CD8-positive, alpha-beta memory T cell (primary cell): ENCODE data around the gene VAV2. TPM values are rescaled to one million over a fixed set of nuclear protein-coding genes. Genes with fewer than 3 reads are reported as not detected.

Source experiments
- CTCF ChIA-PET: fragments of 350-600 bp; sonication (Branson Sonifier 250); formaldehyde crosslinking; loops from one replicate; lab custom pipeline; 2021; ENCODE audit warnings: antibody characterized with exemption; lab: Charles Lee
- POLR2A ChIA-PET: fragments of 350-600 bp; sonication (Branson Sonifier 250); formaldehyde crosslinking; loops from one replicate; lab custom pipeline; 2021; ENCODE audit warnings: antibody characterized with exemption; lab: Charles Lee
- DNase-seq, 5 donors: peaks; one replicate each; pipeline versions ENCODE4 v3.0.0 to v3.0.0-alpha.2; 2020 to 2022; ENCODE audit warnings: mixed read lengths in 1 of 5
- H3K27ac ChIP-seq: one replicate; pipeline ENCODE4 v1.7.0; 2013; ENCODE audit warnings: low read depth, mild to moderate bottlenecking, low read length, moderate library complexity
- H3K27me3 ChIP-seq: 2 replicates; pipeline ENCODE4 v1.7.0; 2013; ENCODE audit warnings: low read length, mild to moderate bottlenecking; ENCODE audit not compliant: insufficient read depth, poor library complexity, severe bottlenecking
- H3K36me3 ChIP-seq: 2 replicates; pipeline ENCODE4 v1.7.0; 2013; ENCODE audit warnings: mild to moderate bottlenecking, low read length, moderate library complexity; ENCODE audit not compliant: insufficient read depth
- H3K4me1 ChIP-seq: 2 replicates; pipeline ENCODE4 v1.7.0; 2013; ENCODE audit warnings: mild to moderate bottlenecking, low read length, moderate library complexity; ENCODE audit not compliant: insufficient read depth
- H3K4me3 ChIP-seq: 2 replicates; pipeline ENCODE4 v1.7.0; 2013; ENCODE audit warnings: mild to moderate bottlenecking, low read length
- H3K9me3 ChIP-seq: 2 replicates; pipeline ENCODE4 v1.7.0; 2013; ENCODE audit warnings: mild to moderate bottlenecking, low read length
- H3K27ac Mint-ChIP-seq, 8 donors: one replicate each; pipeline ENCODE4 v1.8.0; 2020 to 2021; ENCODE audit warnings: mixed read lengths in 8 of 8, mild to moderate bottlenecking in 6 of 8, inconsistent platforms in 3 of 8, moderate library complexity in 3 of 8
- H3K27me3 Mint-ChIP-seq, 2 donors: one replicate each; pipeline ENCODE4 v1.8.0; 2020 to 2021; ENCODE audit warnings: mixed read lengths in 2 of 2, mild to moderate bottlenecking in 1 of 2, moderate library complexity in 1 of 2
- H3K36me3 Mint-ChIP-seq, 3 donors: one replicate each; pipeline ENCODE4 v1.8.0; 2020 to 2021; ENCODE audit warnings: mixed read lengths in 3 of 3, inconsistent platforms in 1 of 3, mild to moderate bottlenecking in 1 of 3
- H3K4me1 Mint-ChIP-seq, 3 donors: one replicate each; pipeline ENCODE4 v1.8.0; 2020 to 2021; ENCODE audit warnings: mixed read lengths in 3 of 3, inconsistent platforms in 1 of 3, mild to moderate bottlenecking in 1 of 3
- H3K4me3 Mint-ChIP-seq, 7 donors: one replicate each; pipeline ENCODE4 v1.8.0; 2020 to 2021; ENCODE audit warnings: mixed read lengths in 7 of 7, mild to moderate bottlenecking in 6 of 7, moderate library complexity in 4 of 7, inconsistent platforms in 2 of 7
- H3K9me3 Mint-ChIP-seq, 5 donors: one replicate each; pipeline ENCODE4 v1.8.0; 2020 to 2022; ENCODE audit warnings: mixed read lengths in 5 of 5, mild to moderate bottlenecking in 3 of 5, moderate library complexity in 2 of 5, inconsistent platforms in 1 of 5
- polyA plus RNA-seq: library from polyadenylated mRNA; unstranded; fragments of 300-500 nt; fragmentation: Illumina TruSeq; gene quantifications from one replicate; pipeline ENCODE4 v1.2.3, GENCODE V29; 2021
- total RNA-seq, 2 experiments: library from RNA; stranded (reverse); gene quantifications; one replicate each; pipeline ENCODE4 v1.2.3, GENCODE V29; 2021

VAV2 gene
- total and polyA plus RNA-seq, 3 experiments from 2014 or later = 1.1 to 7.6 (median 6.0) TPM

DNA sequence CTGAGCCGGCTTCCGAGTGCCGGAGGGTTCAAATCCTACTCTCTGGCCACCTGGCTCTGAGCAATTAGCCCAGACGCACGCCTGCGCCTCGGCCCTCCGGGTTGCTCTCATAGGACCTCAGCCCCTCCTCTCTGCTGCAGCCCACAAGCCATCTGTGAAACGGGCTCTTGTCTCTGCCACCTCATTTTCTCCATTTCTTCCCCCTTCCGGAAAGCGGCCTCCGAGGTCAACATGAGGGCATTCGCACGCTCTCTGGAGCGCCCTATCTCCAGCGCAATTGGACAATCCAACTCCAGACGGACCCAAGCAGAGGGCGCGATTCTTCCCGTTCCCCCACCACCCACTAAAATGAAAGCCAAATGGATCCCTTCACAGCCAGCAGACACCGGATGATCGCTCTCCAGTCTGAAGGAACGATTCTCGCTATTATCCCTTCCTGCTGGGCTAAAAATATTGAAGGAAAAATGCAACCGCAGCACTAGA, 41.5 kb downstream of the VAV2 start:
- POLR2A ChIA-PET = no interaction called here
- no peaks in the 10 kb centered on the region for H3K4me1 ChIP-seq

DNA sequence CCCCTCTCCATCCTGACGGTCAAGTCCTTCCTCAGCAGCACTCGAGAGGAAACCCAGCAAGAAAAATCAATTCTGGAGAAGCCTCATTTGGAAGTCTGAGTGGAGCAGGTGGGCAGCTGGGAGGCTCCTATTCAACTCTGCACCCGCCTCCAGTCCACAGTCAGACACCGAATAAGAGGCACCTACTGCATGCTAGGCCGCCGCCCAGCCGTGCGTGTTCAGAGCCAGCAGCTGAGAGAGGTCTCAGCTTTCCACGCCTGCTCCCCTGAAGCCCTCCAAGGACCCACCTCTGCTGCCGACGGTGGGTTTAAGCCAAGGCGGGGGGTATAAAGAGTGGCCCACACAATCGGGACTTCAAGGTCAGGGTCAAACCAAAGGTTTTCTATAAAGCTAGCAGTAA, 41.9 kb downstream of the VAV2 start:
- no peaks in the 10 kb centered on the region for H3K4me1 ChIP-seq
- no peak overlapping the region for H3K27ac ChIP-seq
- no peak overlapping the region for H3K4me3 ChIP-seq
- H3K9me3 ChIP-seq = no peaks in the 10 kb centered on the region
- no peak for DNase-seq
- H3K4me3 Mint-ChIP-seq = no peak overlapping the region
- H3K9me3 Mint-ChIP-seq = no peaks in the 10 kb centered on the region
- no peaks in the 10 kb centered on the region for H3K36me3 ChIP-seq
- H3K27ac Mint-ChIP-seq = no peak overlapping the region
- ChIA-PET CTCF (no interaction called here), POLR2A (no interaction called here)
- peaks cover 9 to 12% (median 12%) of the 10 kb centered on the region in 3 donors for H3K4me1 Mint-ChIP-seq
- no peaks in the 10 kb centered on the region for H3K36me3 Mint-ChIP-seq
- no peaks in the 10 kb centered on the region for H3K27me3 ChIP-seq
- H3K27me3 Mint-ChIP-seq = no peaks in the 10 kb centered on the region

More for the DNA sequence above, 41.5 kb downstream of the VAV2 start:
- H3K9me3 ChIP-seq = no peaks in the 10 kb centered on the region
- H3K9me3 Mint-ChIP-seq = no peaks in the 10 kb centered on the region
- CTCF ChIA-PET = no interaction called here
- H3K27me3 ChIP-seq = no peaks in the 10 kb centered on the region
- H3K36me3 ChIP-seq = no peaks in the 10 kb centered on the region
- H3K36me3 Mint-ChIP-seq = no peaks in the 10 kb centered on the region
- H3K4me3 Mint-ChIP-seq = no peak overlapping the region
- no peaks in the 10 kb centered on the region for H3K27me3 Mint-ChIP-seq
- H3K4me1 Mint-ChIP-seq = peaks cover 9 to 12% (median 12%) of the 10 kb centered on the region in 3 donors
- H3K27ac ChIP-seq = no peak overlapping the region
- H3K4me3 ChIP-seq = no peak overlapping the region
- H3K27ac Mint-ChIP-seq = no peak overlapping the region
- no peak for DNase-seq

DNA sequence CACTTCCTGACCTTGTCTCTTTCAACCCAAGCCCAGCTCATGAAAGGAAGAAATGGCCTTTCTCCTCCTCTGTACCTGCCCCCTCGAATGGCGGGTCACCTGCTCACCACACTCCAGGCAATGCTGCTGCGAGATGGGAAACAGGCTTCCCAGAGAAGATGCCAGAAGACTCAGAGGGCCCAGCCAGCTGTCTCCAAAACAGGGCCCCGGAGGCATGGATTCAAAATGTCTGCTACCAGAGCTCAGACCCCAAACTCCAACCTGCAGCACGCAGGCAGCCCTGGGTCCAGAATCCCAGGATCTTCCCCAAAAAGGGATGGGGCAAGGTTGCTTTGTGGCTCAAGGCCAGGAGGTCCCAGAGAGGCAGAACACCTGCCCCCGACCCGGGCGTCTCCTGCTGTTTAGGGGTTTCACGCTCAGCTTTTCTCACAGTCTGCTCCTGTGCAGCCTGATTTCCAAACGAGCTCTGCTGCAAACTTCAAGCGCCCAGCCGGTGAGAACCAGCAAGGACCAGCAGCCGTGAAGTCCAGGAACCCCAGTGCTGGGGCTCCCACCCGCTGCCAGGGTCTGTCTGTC, 42.5 kb downstream of the VAV2 start:
- Histone ChIP-seq H3K9me3 (no peaks in the 10 kb centered on the region), H3K36me3 (no peaks in the 10 kb centered on the region), H3K4me1 (no peaks in the 10 kb centered on the region), H3K27me3 (no peaks in the 10 kb centered on the region), H3K27ac (no peak overlapping the region), H3K4me3 (no peak overlapping the region)
- no peak overlapping the region for H3K4me3 Mint-ChIP-seq
- no peak overlapping the region for H3K27ac Mint-ChIP-seq
- DNase-seq = no peak
- no peaks in the 10 kb centered on the region for H3K27me3 Mint-ChIP-seq
- H3K9me3 Mint-ChIP-seq = no peaks in the 10 kb centered on the region
- CTCF ChIA-PET = no interaction called here
- H3K36me3 Mint-ChIP-seq = no peaks in the 10 kb centered on the region
- POLR2A ChIA-PET = no interaction called here
- peaks cover 5 to 8% (median 7%) of the 10 kb centered on the region in 3 donors for H3K4me1 Mint-ChIP-seq

DNA sequence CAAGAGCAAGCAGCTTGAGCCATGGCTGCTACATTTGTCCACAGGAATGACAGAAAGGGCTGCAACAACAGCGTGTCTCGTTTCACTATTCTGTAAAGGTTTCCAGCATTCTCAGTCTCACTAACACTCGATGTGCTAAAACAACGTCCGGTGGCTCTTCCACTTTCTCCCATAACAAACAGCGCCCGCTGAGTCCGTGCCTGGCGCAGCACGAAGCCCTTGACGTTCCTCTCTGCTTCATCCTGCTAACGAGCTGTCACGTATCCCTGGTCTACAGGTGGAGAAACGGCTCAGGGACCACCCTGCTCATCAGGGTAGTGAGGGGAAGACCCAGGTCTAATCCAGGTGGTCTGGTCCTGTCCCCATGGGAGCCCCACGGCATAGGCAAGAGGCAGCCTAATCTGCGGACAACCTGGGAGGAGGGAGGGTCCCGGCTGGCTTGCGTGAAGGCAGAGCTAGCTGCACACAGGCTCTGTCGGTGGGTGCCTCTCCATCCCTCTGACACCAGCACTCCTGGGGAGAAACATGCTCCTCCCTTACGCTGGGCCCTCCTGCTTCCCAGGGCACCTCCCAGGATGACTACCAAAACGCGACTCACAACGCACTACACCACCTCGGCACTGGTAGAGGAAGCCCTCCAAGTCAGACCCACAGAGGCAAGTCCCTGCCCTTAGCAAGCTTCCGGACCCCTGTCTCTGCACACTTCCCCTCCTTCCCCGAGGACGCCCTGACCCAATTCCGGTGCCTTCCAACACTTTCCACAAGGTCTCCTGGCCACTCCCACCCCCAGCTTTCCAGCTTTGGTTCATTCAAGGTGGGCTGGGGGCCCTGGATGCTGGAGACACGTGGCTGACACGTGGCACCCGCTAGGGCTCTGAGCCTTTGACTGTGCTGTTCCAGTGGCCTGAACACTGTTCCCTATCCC, 43.3 kb downstream of the VAV2 start:
- Histone ChIP-seq H3K36me3 (no peaks in the 10 kb centered on the region), H3K4me1 (no peaks in the 10 kb centered on the region), H3K27me3 (no peaks in the 10 kb centered on the region), H3K27ac (no peak overlapping the region), H3K4me3 (no peak overlapping the region), H3K9me3 (no peaks in the 10 kb centered on the region)
- Mint-ChIP-seq H3K36me3 (no peaks in the 10 kb centered on the region), H3K27me3 (no peaks in the 10 kb centered on the region), H3K4me1 (peaks cover 0 to under 1% (median 0%) of the 10 kb centered on the region in 3 donors), H3K27ac (no peak overlapping the region), H3K9me3 (no peaks in the 10 kb centered on the region), H3K4me3 (no peak overlapping the region)
- ChIA-PET POLR2A (no interaction called here), CTCF (no interaction called here)
- DNase-seq = no peak

DNA sequence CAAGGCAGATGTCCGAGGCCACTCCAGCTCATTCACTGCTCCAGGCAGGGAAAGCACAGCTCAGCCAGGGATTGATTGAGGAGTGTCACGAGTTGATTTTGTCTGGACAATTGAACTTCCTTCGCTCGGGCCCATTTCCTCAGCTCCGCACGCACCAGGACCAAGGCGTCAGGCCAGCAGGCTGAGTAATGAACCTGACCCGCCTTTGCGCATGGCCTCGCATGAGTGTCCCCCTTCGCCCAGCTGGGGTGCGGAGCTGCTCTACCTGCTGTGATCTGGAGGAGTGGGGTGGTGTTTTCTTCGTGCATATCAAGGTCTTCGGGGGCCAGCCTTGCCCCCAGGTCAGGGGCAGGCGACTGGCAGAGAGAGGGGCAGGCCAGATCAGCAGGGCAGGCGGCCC, 44.0 kb downstream of the VAV2 start:
- Mint-ChIP-seq H3K36me3 (no peaks in the 10 kb centered on the region), H3K27ac (no peak overlapping the region), H3K4me3 (no peak overlapping the region), H3K9me3 (no peaks in the 10 kb centered on the region), H3K27me3 (no peaks in the 10 kb centered on the region), H3K4me1 (no peaks in the 10 kb centered on the region)
- H3K36me3 ChIP-seq = no peaks in the 10 kb centered on the region
- H3K27ac ChIP-seq = no peak overlapping the region
- no peak overlapping the region for H3K4me3 ChIP-seq
- CTCF ChIA-PET = no interaction called here
- H3K4me1 ChIP-seq = no peaks in the 10 kb centered on the region
- POLR2A ChIA-PET = no interaction called here
- peak in 1 of 5 donors; percentile 41 for DNase-seq
- H3K27me3 ChIP-seq = no peaks in the 10 kb centered on the region
- no peaks in the 10 kb centered on the region for H3K9me3 ChIP-seq

DNA sequence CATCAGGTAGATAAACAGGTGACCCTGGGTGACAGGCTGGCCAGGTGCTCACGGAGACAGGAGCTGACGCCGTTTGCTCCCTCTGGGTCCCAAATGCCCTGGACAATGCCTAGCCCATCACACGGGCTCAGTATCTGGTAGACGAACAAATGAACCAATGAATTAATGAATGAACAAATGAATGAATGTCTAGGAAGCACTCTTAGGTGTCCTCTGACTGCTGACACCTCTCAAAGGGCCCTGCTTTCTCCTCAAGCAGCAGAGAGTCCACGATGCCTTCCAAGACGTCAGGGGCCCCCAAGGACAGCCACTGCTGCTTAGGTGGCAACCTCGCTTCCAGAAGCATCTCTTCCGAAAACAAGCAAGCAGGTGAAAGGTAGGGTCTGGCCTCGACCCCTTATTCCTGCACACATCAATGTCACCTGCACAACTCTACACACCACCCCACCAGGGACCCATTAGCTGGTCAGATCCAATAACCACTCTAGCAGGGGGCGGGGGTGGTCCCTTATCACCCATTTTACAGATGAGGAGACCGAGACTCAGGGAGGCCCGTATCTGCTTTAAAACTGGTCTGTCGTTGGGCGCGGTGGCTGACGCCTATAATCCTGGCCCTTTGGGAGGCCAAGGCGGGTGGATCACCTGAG, 45.2 kb downstream of the VAV2 start:
- no peaks in the 10 kb centered on the region for H3K9me3 Mint-ChIP-seq
- no peak overlapping the region for H3K4me3 Mint-ChIP-seq
- no peak overlapping the region for H3K27ac Mint-ChIP-seq
- H3K4me3 ChIP-seq = no peak overlapping the region
- H3K9me3 ChIP-seq = no peaks in the 10 kb centered on the region
- H3K27ac ChIP-seq = no peak overlapping the region
- DNase-seq = peak in 1 of 5 donors; percentile 30
- no peaks in the 10 kb centered on the region for H3K4me1 ChIP-seq
- ChIA-PET POLR2A (no interaction called here), CTCF (no interaction called here)
- no peaks in the 10 kb centered on the region for H3K36me3 ChIP-seq
- no peaks in the 10 kb centered on the region for H3K36me3 Mint-ChIP-seq
- H3K4me1 Mint-ChIP-seq = no peaks in the 10 kb centered on the region
- no peaks in the 10 kb centered on the region for H3K27me3 ChIP-seq
- no peaks in the 10 kb centered on the region for H3K27me3 Mint-ChIP-seq

DNA sequence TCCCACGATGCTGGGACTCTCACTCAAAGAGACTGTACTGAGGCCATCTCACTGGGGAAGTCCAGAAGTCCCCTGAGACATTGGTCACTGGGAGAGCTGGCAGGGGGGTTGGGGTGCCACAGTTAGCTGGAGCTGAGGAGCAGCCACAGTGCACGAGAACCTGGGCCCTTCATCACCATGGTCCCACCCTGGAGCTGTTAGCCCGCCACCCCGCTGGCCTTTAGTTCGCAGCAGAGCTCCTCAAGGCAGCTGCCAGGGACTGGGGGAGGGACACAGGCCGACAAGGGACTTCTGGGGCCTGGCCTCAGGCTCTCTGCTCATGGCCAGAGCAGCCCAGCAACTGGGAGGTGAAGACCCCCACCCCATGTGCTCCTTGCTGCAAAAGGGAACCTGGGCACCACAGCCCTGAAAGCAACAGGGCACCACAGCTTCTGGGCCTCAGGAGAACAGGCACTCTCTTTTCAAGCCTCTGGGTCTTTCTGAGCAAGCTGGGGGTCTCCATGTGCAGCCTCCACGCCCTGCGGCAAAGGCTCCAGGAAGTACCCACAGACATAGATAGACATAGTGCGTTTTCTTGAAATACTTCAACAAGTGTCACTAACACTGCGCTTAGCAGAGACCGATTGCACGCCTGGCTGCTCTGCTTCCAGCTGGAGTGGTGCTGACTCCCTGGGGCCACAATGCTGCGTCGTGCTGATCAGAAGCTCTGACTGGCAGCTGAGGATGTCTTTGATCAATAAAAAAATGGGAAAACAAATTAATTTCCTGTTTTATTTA, 46.0 kb downstream of the VAV2 start:
- Mint-ChIP-seq H3K36me3 (no peaks in the 10 kb centered on the region), H3K27me3 (no peaks in the 10 kb centered on the region), H3K9me3 (no peaks in the 10 kb centered on the region), H3K27ac (no peak overlapping the region), H3K4me3 (no peak overlapping the region), H3K4me1 (no peaks in the 10 kb centered on the region)
- H3K36me3 ChIP-seq = no peaks in the 10 kb centered on the region
- H3K27ac ChIP-seq = no peak overlapping the region
- H3K27me3 ChIP-seq = no peaks in the 10 kb centered on the region
- CTCF ChIA-PET = no interaction called here
- H3K4me1 ChIP-seq = no peaks in the 10 kb centered on the region
- H3K4me3 ChIP-seq = no peak overlapping the region
- DNase-seq = peak in 1 of 5 donors; percentile 33
- POLR2A ChIA-PET = no interaction called here
- H3K9me3 ChIP-seq = no peaks in the 10 kb centered on the region
